HepG2 (cell line): ENCODE measurements around the gene RHOG. TPM values are rescaled to one million over a fixed set of nuclear protein-coding genes. Genes with fewer than 3 reads are reported as not detected.

Source experiments
- ATAC-seq: fragments of 200-7000 bp; cut with Tn5 transposase; 3 replicates; pipeline ENCODE4 v1.9.1; 2020; ENCODE audit warnings: mild to moderate bottlenecking, moderate library complexity
- BruUV-seq: library from RNA; stranded (reverse); fragments of 400-500 nt; replicated peaks from 2 replicates; lab custom pipeline; 2021; lab: Mats Ljungman, UMichigan
- CTCF ChIA-PET: fragments of 300-600 bp; formaldehyde crosslinking; extraction: SDS; loops from one replicate; lab custom pipeline; 2021; ENCODE audit warnings: low total read pairs, inconsistent platforms, low intra/inter-chr PET ratio; lab: Yijun Ruan, JAX
- POLR2A ChIA-PET: fragments of 350-600 bp; sonication (Branson Sonifier 250); formaldehyde crosslinking; loops from one replicate; lab custom pipeline; 2020; ENCODE audit warnings: antibody characterized with exemption, inconsistent platforms; lab: Yijun Ruan, JAX
- DNase-seq: peaks from one replicate; pipeline ENCODE4 v3.0.0-alpha.2; 2015; ENCODE audit warnings: low spot score
- FAIRE-seq: peaks from 3 replicates; lab custom pipeline; 2011; peaks lifted over from hg19 to GRCh38; lab: Jason Lieb, UNC
- H2AFZ ChIP-seq: one replicate; pipeline ENCODE4 v1.6.1; 2011; ENCODE audit warnings: low read length, inconsistent platforms
- H3K27ac ChIP-seq: fragments of 300-600 bp; 3 replicates; pipeline ENCODE4 v1.8.0; 2011; ENCODE audit warnings: mixed run types, mild to moderate bottlenecking, mixed read lengths, low read length, inconsistent platforms; ENCODE audit not compliant: insufficient read depth; ENCODE audit errors: extremely low read length
- H3K27me3 ChIP-seq, 2 experiments: fragments of 200-600 bp in 1 of 2; 2 replicates in 1 of 2; 3 replicates in 1 of 2; pipeline versions ENCODE4 v1.6.0 to v1.8.0; 2011; ENCODE audit warnings: low read length in 2 of 2, mild to moderate bottlenecking in 2 of 2, moderate library complexity in 2 of 2, inconsistent platforms in 1 of 2; ENCODE audit not compliant: insufficient read depth in 2 of 2, control insufficient read depth in 1 of 2
- H3K36me3 ChIP-seq, 2 experiments: fragments of 200-600 bp in 1 of 2; replicated peaks in 1 of 2; 2 replicates in 1 of 2; 3 replicates in 1 of 2; pipeline versions ENCODE4 v1.5.1 to v1.8.0; 2011; ENCODE audit warnings: low read length in 2 of 2, inconsistent platforms in 1 of 2; ENCODE audit not compliant: insufficient read depth in 2 of 2, control insufficient read depth in 1 of 2
- H3K4me1 ChIP-seq: 2 replicates; pipeline ENCODE4 v1.5.1; 2012; ENCODE audit warnings: low read length, inconsistent platforms; ENCODE audit not compliant: insufficient read depth
- H3K4me2 ChIP-seq: 2 replicates; pipeline ENCODE4 v1.6.0; 2011; ENCODE audit warnings: low read depth, low read length, inconsistent platforms
- H3K4me3 ChIP-seq, 3 experiments: fragments of 200-600 bp in 1 of 3; sonication (generic), shearing (Covaris generic) in 1 of 3; replicated peaks in 1 of 3; 2 replicates each; pipeline ENCODE4 v1.5.1; 2011 to 2016; ENCODE audit warnings: low read length in 3 of 3, inconsistent platforms in 2 of 3, low read depth in 2 of 3, mild to moderate bottlenecking in 2 of 3, control low read depth in 1 of 3, mixed read lengths in 1 of 3; ENCODE audit not compliant: insufficient read depth in 1 of 3
- H3K79me2 ChIP-seq: one replicate; pipeline ENCODE4 v1.6.1; 2011; ENCODE audit warnings: low read length, inconsistent platforms; ENCODE audit not compliant: insufficient read depth
- H3K9ac ChIP-seq: 2 replicates; pipeline ENCODE4 v1.6.0; 2011; ENCODE audit warnings: mild to moderate bottlenecking, low read depth, low read length, inconsistent platforms; ENCODE audit not compliant: insufficient read depth
- H3K9me3 ChIP-seq: 2 replicates; pipeline ENCODE4 v1.5.1; 2012; ENCODE audit warnings: mild to moderate bottlenecking, low read length
- H4K20me1 ChIP-seq: 2 replicates; pipeline ENCODE4 v1.6.0; 2011; ENCODE audit warnings: inconsistent platforms, mild to moderate bottlenecking, low read length, moderate library complexity; ENCODE audit not compliant: insufficient read depth
- ATF7-NPFF ChIP-seq: sonication (generic); formaldehyde crosslinking; IDR thresholded peaks from 2 replicates; pipeline ENCODE4 v1.8.1; 2023; ENCODE audit warnings: mild to moderate bottlenecking, low read depth, missing genetic modification reagents, moderate library complexity
- FOSL2 ChIP-seq: sonication (generic); formaldehyde crosslinking; IDR thresholded peaks from 2 replicates; pipeline ENCODE4 v1.4.0; 2020; ENCODE audit warnings: missing genetic modification reagents
- HNRNPK ChIP-seq: fragments of 200-400 bp; formaldehyde crosslinking; IDR thresholded peaks from 2 replicates; pipeline ENCODE4 v1.6.1; 2018; ENCODE audit warnings: low read length, low read depth, moderate library complexity, mild to moderate bottlenecking; ENCODE audit not compliant: poor library complexity, severe bottlenecking
- RBAK ChIP-seq: sonication (generic); formaldehyde crosslinking; IDR thresholded peaks from 2 replicates; pipeline ENCODE4 v1.5.1; 2020; ENCODE audit warnings: mild to moderate bottlenecking, missing genetic modification reagents
- WGBS: methylation state at CpG from one replicate; pipeline ENCODE4 v1.1.6; 2017; ENCODE audit warnings: low lambda C conversion rate; 5-methylcytosine and 5-hydroxymethylcytosine counted together
- in situ Hi-C: cut with HindIII; loops from 2 replicates; pipeline ENCODE4 v1.10.0; 2017; ENCODE audit warnings: low pct_unique_long_range_greater_than_20kb; ENCODE audit not compliant: extremely low pct_ligation_motif_present
- intact Hi-C: fragments of 100-400 bp; cut with micrococcal nuclease; formaldehyde crosslinking; loops from one replicate; pipeline ENCODE4 v1.10.0; 2022; ENCODE audit not compliant: unreplicated experiment
- polyA plus RNA-seq, 8 experiments: library from polyadenylated mRNA; depleted of rRNA in 3 of 8; stranded (reverse) in 7 of 8; unstranded in 1 of 8; fragments of >200 nt; fragmentation: Illumina TruSeq in 4 of 8; extraction: Trizol in 4 of 8; gene quantifications; 2 replicates each; pipeline versions ENCODE4 v1.2.1 to v1.2.3, GENCODE V29; 2011 to 2016; ENCODE audit warnings: low read depth in 4 of 8, missing spikeins in 1 of 8, mixed read lengths in 1 of 8; ENCODE audit not compliant: insufficient read depth in 1 of 8
- total RNA-seq, 5 experiments: library from RNA; depleted of rRNA; stranded (reverse); fragments of >200 nt; fragmentation: Illumina TruSeq; extraction: Trizol; gene quantifications; 2 replicates each; pipeline ENCODE4 v1.2.3, GENCODE V29; 2016; ENCODE audit warnings: low read depth in 1 of 5
- TF ChIP-seq, protein P1 (sequence below): IDR thresholded peaks from 2 replicates; pipeline ENCODE4 v1.6.1; 2016

RHOG gene
- total and polyA plus RNA-seq, 2 of the 13 experiments (the other 11 are each of a cell fraction or from before 2014, with no cell fraction given) = 7.7 to 23.4 TPM

DNA sequence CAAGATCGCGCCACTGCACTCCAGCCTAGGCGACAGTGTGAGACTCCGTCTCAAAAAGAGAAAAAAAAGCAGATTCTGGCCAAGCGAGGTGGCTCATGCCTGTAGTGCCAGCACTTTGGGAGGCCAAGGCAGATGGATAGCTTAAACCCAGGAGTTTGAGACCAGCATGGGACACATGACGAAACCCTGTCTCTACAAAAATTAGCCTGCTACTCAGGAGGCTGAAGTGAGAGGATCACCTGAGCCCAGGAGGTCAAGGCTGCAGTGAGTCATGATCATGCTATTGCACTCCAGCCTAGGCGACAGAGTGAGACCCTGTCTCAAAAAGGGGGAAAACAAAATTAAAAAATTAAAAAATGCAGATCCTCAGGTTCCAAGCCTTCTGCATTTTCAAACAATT is 18.4 kb downstream of the RHOG start:
- WGBS = 91% methylated on average over 7 of the region's 7 CpGs
- Histone ChIP-seq H3K27ac (no peak overlapping the region), H2AFZ (no peak overlapping the region), H3K79me2 (no peaks in the 10 kb centered on the region), H3K36me3 (peaks cover 5 to 26% of the 10 kb centered on the region in 2 experiments; a peak in 4 of 5 replicates), H3K4me1 (no peaks in the 10 kb centered on the region), H3K4me2 (no peak overlapping the region)
- POLR2A ChIA-PET = no interaction called here
- in situ Hi-C loops = no loop called here
- no peak for TF ChIP-seq ATF7-NPFF (CRISPR knock-in tag)
- TF ChIP-seq FOSL2 (CRISPR knock-in tag) = peak; percentile 55
- TF ChIP-seq, all 625 proteins: peak for 1
- no TSS peak for BruUV-seq
- H3K4me3 ChIP-seq = no peak overlapping the region
- peaks cover 3% of the 10 kb centered on the region; the same call in 1 of the 2 replicates for H4K20me1 ChIP-seq
- H3K9me3 ChIP-seq = no peaks in the 10 kb centered on the region
- FAIRE-seq (no peak), DNase-seq (no peak), ATAC-seq (no peak)
- CTCF ChIA-PET = no interaction called here
- intact Hi-C loops = no loop called here
- H3K9ac ChIP-seq = no peak overlapping the region
- no peaks in the 10 kb centered on the region for H3K27me3 ChIP-seq

DNA sequence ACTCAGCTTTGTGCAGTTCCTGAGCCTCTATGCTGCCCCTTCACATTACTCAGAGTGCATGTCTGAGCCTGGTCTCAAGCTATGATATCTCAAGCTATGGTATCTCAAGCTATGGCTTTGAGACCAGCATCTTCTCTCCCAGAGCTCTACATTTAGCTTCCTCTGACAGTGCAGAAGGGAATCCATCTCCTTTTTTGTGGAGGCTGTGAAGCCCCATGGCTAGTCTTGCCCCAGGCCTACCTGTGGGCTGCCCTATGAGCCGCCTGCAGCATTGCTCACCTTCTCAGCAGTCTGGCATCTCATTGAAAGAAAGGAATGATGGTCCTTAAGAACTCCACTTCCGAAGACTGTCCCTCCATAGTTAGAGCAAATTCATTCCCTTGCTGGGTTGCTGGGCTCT is 19.8 kb downstream of the RHOG start:
- WGBS = 93% methylated on average over 2 of the region's 2 CpGs
- in situ Hi-C loops = no loop called here
- H3K27ac ChIP-seq = no peak overlapping the region

More for the DNA sequence above, 19.8 kb downstream of the RHOG start:
- peaks cover 1 to 14% of the 10 kb centered on the region in 2 experiments; a peak in 3 of 5 replicates for H3K36me3 ChIP-seq
- H3K27me3 ChIP-seq = no peaks in the 10 kb centered on the region
- TF ChIP-seq HNRNPK (no peak), RBAK (no peak)
- TF ChIP-seq, protein P1, sequence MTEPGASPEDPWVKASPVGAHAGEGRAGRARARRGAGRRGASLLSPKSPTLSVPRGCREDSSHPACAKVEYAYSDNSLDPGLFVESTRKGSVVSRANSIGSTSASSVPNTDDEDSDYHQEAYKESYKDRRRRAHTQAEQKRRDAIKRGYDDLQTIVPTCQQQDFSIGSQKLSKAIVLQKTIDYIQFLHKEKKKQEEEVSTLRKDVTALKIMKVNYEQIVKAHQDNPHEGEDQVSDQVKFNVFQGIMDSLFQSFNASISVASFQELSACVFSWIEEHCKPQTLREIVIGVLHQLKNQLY (CRISPR knock-in tag) = no peak
- DNase-seq (no peak), ATAC-seq (no peak), FAIRE-seq (no peak)
- POLR2A ChIA-PET = interaction anchor here (1.5 kb wide), 1 partner anchor 12 kb away, joined by 8 read pairs; no protein-coding TSS in a partner anchor
- H3K9me3 ChIP-seq = no peaks in the 10 kb centered on the region
- no TSS peak for BruUV-seq
- H2AFZ ChIP-seq = no peak overlapping the region
- H3K4me1 ChIP-seq = no peaks in the 10 kb centered on the region
- no peak overlapping the region for H3K9ac ChIP-seq
- H4K20me1 ChIP-seq = peaks cover 3% of the 10 kb centered on the region; the same call in 1 of the 2 replicates
- no peaks in the 10 kb centered on the region for H3K79me2 ChIP-seq
- no peak overlapping the region for H3K4me2 ChIP-seq
- CTCF ChIA-PET = no interaction called here
- H3K4me3 ChIP-seq = no peak overlapping the region
- intact Hi-C loops = no loop called here
